H9 (cell line): ENCODE data around the gene APBA2. TPM values are rescaled to one million over a fixed set of nuclear protein-coding genes. Genes with fewer than 3 reads are reported as not detected.

Source experiments
- DNase-seq: peaks from one replicate; pipeline ENCODE4 v3.0.0-alpha.2; 2017
- H2AFZ ChIP-seq: one replicate; pipeline ENCODE4 v1.6.1; 2013; ENCODE audit warnings: mild to moderate bottlenecking, low read length, control low read depth, moderate library complexity
- H2AK5ac ChIP-seq: 2 replicates; pipeline ENCODE4 v1.6.1; 2013; ENCODE audit warnings: low read length, control low read depth, mixed read lengths; ENCODE audit not compliant: insufficient read length
- H2BK120ac ChIP-seq: one replicate; pipeline ENCODE4 v1.6.1; 2013; ENCODE audit warnings: low read depth, mild to moderate bottlenecking, low read length, control low read depth, inconsistent platforms; ENCODE audit not compliant: poor library complexity, severe bottlenecking
- H2BK12ac ChIP-seq: 2 replicates; pipeline ENCODE4 v1.6.1; 2013; ENCODE audit warnings: low read length, control low read depth, mixed read lengths, low read depth; ENCODE audit not compliant: insufficient read length
- H2BK15ac ChIP-seq: 2 replicates; pipeline ENCODE4 v1.6.1; 2013; ENCODE audit warnings: low read depth, low read length, control low read depth
- H2BK20ac ChIP-seq: one replicate; pipeline ENCODE4 v1.6.1; 2013; ENCODE audit warnings: low read depth, mild to moderate bottlenecking, low read length, control low read depth, inconsistent platforms; ENCODE audit not compliant: poor library complexity, severe bottlenecking
- H2BK5ac ChIP-seq: 2 replicates; pipeline ENCODE4 v1.6.1; 2013; ENCODE audit warnings: low read length, control low read depth, mixed read lengths; ENCODE audit not compliant: insufficient read length
- H3K14ac ChIP-seq: 2 replicates; pipeline ENCODE4 v1.6.1; 2013; ENCODE audit warnings: low read length, control low read depth; ENCODE audit not compliant: insufficient read depth
- H3K18ac ChIP-seq: 2 replicates; pipeline ENCODE4 v1.6.1; 2013; ENCODE audit warnings: low read depth, mild to moderate bottlenecking, mixed read lengths, low read length, control low read depth; ENCODE audit not compliant: insufficient read length
- H3K23ac ChIP-seq: 2 replicates; pipeline ENCODE4 v1.6.1; 2013; ENCODE audit warnings: low read length, control low read depth, mixed read lengths, low read depth; ENCODE audit not compliant: insufficient read length
- H3K23me2 ChIP-seq: 2 replicates; pipeline ENCODE4 v1.6.1; 2013; ENCODE audit warnings: low read depth, mild to moderate bottlenecking, mixed read lengths, low read length, control low read depth; ENCODE audit not compliant: insufficient read length, poor library complexity, severe bottlenecking
- H3K27ac ChIP-seq: 2 replicates; pipeline ENCODE4 v1.5.1; 2013; ENCODE audit warnings: low read length, control low read depth, mixed read lengths, low read depth; ENCODE audit not compliant: insufficient read length
- H3K27me3 ChIP-seq: 2 replicates; pipeline ENCODE4 v1.6.1; 2013; ENCODE audit warnings: low read length, control low read depth, inconsistent platforms; ENCODE audit not compliant: insufficient read depth
- H3K4ac ChIP-seq: 2 replicates; pipeline ENCODE4 v1.6.1; 2013; ENCODE audit warnings: low read depth, mild to moderate bottlenecking, control low read depth, inconsistent platforms, low read length, moderate library complexity
- H3K4me1 ChIP-seq: 2 replicates; pipeline ENCODE4 v1.6.1; 2013; ENCODE audit warnings: low read length, control low read depth, inconsistent platforms; ENCODE audit not compliant: insufficient read depth
- H3K4me2 ChIP-seq: 2 replicates; pipeline ENCODE4 v1.6.1; 2013; ENCODE audit warnings: low read length, control low read depth, mixed read lengths; ENCODE audit not compliant: insufficient read length, insufficient read depth
- H3K56ac ChIP-seq: 2 replicates; pipeline ENCODE4 v1.6.1; 2013; ENCODE audit warnings: low read depth, mild to moderate bottlenecking, mixed read lengths, low read length, control low read depth; ENCODE audit not compliant: insufficient read length
- H3K79me1 ChIP-seq: 2 replicates; pipeline ENCODE4 v1.6.1; 2013; ENCODE audit warnings: low read depth, mild to moderate bottlenecking, moderate library complexity, low read length, control low read depth, inconsistent platforms; ENCODE audit not compliant: insufficient read depth, poor library complexity, severe bottlenecking
- H3K79me2 ChIP-seq: 2 replicates; pipeline ENCODE4 v1.6.1; 2013; ENCODE audit warnings: low read length, control low read depth, inconsistent platforms; ENCODE audit not compliant: insufficient read depth
- H3K9ac ChIP-seq: 2 replicates; pipeline ENCODE4 v1.6.1; 2013; ENCODE audit warnings: low read length, control low read depth, mixed read lengths; ENCODE audit not compliant: insufficient read length; ENCODE audit errors: extremely low read depth
- H3K9me3 ChIP-seq: one replicate; pipeline ENCODE4 v1.6.1; 2013; ENCODE audit warnings: low read depth, low read length, inconsistent platforms; ENCODE audit not compliant: control insufficient read depth
- H3T11ph ChIP-seq: one replicate; pipeline ENCODE4 v1.6.1; 2013; ENCODE audit warnings: mild to moderate bottlenecking, low read length, control low read depth, inconsistent platforms
- H4K20me1 ChIP-seq: one replicate; pipeline ENCODE4 v1.6.1; 2013; ENCODE audit not compliant: control insufficient read depth, insufficient read length, insufficient read depth
- H4K5ac ChIP-seq: 2 replicates; pipeline ENCODE4 v1.6.1; 2013; ENCODE audit warnings: low read depth, mild to moderate bottlenecking, mixed read lengths, low read length, control low read depth; ENCODE audit not compliant: insufficient read length
- H4K8ac ChIP-seq: replicated peaks from 2 replicates; pipeline ENCODE4 v1.6.1; 2013; ENCODE audit warnings: low read length, control low read depth, mixed read lengths, low read depth; ENCODE audit not compliant: insufficient read length
- H4K91ac ChIP-seq: 2 replicates; pipeline ENCODE4 v1.6.1; 2013; ENCODE audit warnings: low read depth, mild to moderate bottlenecking, moderate library complexity, mixed read lengths, low read length, control low read depth; ENCODE audit not compliant: insufficient read length
- H3K27ac Mint-ChIP-seq, 3 experiments: 2 replicates in 2 of 3; 3 replicates in 1 of 3; pipeline ENCODE4 v1.8.0; 2020 to 2021; ENCODE audit warnings: mixed read lengths in 3 of 3, mild to moderate bottlenecking in 1 of 3, moderate library complexity in 1 of 3
- H3K27me3 Mint-ChIP-seq: 2 replicates; pipeline ENCODE4 v1.8.0; 2021; ENCODE audit warnings: low read depth, mild to moderate bottlenecking, moderate library complexity, mixed read lengths
- H3K36me3 Mint-ChIP-seq, 3 experiments: 2 replicates in 2 of 3; 3 replicates in 1 of 3; pipeline ENCODE4 v1.8.0; 2020 to 2021; ENCODE audit warnings: low read depth in 3 of 3, mixed read lengths in 3 of 3; ENCODE audit not compliant: insufficient read depth in 1 of 3
- H3K4me1 Mint-ChIP-seq, 2 experiments: 2 replicates each; pipeline ENCODE4 v1.8.0; 2020; ENCODE audit warnings: mixed read lengths in 2 of 2
- H3K4me3 Mint-ChIP-seq, 2 experiments: 2 replicates in 1 of 2; 3 replicates in 1 of 2; pipeline ENCODE4 v1.8.0; 2020 to 2021; ENCODE audit warnings: mild to moderate bottlenecking in 2 of 2, mixed read lengths in 2 of 2, moderate library complexity in 1 of 2
- H3K9me3 Mint-ChIP-seq, 2 experiments: 2 replicates in 1 of 2; 3 replicates in 1 of 2; pipeline ENCODE4 v1.8.0; 2020; ENCODE audit warnings: mild to moderate bottlenecking in 2 of 2, mixed read lengths in 2 of 2, moderate library complexity in 1 of 2
- WGBS: extraction: QIAGEN DNeasy Blood & Tissue Kit; methylation state at CpG from one replicate; pipeline ENCODE4 v1.1.7; 2013; ENCODE audit warnings: missing lambda C conversion rate, low lambda C conversion rate, mixed read lengths; ENCODE audit not compliant: insufficient read length; ENCODE audit errors: extremely low coverage; 5-methylcytosine and 5-hydroxymethylcytosine counted together
- total RNA-seq: library from RNA; stranded (reverse); gene quantifications from 2 replicates; pipeline ENCODE4 v1.2.1, GENCODE V29; 2021
- TF ChIP-seq, protein P1 (sequence below): fragments of 200-600 bp; sonication (generic); conservative IDR thresholded peaks from 3 replicates; pipeline ENCODE4 v1.8.0; 2021; ENCODE audit warnings: antibody characterized with exemption, mild to moderate bottlenecking

APBA2 gene
- total RNA-seq, 1 experiment from 2014 or later = 14.3 TPM

- Histone ChIP-seq H3K4me1 (no peaks in the 10 kb centered on the region), H2AFZ (no peak overlapping the region), H3K9ac (no peak overlapping the region), H2BK20ac (no peak overlapping the region), H3K9me3 (peaks cover 3% of the 10 kb centered on the region), H3K4me2 (no peak overlapping the region), H3T11ph (no peak overlapping the region), H3K79me1 (no peaks in the 10 kb centered on the region), H2BK12ac (no peak overlapping the region), H4K8ac (no peak overlapping the region), H4K5ac (no peak overlapping the region), H3K56ac (no peak overlapping the region), H2BK120ac (no peak overlapping the region), H3K23ac (no peak overlapping the region), H3K4ac (no peak overlapping the region), H3K27ac (no peak overlapping the region), H2BK5ac (no peak overlapping the region), H3K27me3 (no peaks in the 10 kb centered on the region), H4K20me1 (peaks cover 2% of the 10 kb centered on the region), H3K14ac (no peak overlapping the region), H2AK5ac (no peak overlapping the region), H3K79me2 (no peaks in the 10 kb centered on the region; the same call in 1 of the 2 replicates), H2BK15ac (no peak overlapping the region), H4K91ac (no peak overlapping the region), H3K18ac (no peak overlapping the region), H3K23me2 (no peaks in the 10 kb centered on the region)
- Mint-ChIP-seq H3K4me1 (peaks cover 3 to 9% of the 10 kb centered on the region in 2 experiments), H3K27ac (no peak overlapping the region), H3K4me3 (no peak overlapping the region), H3K36me3 (peaks cover 10 to 21% (median 20%) of the 10 kb centered on the region in 3 experiments), H3K9me3 (peaks cover 13 to 17% of the 10 kb centered on the region in 2 experiments), H3K27me3 (no peaks in the 10 kb centered on the region; the same call in 1 of the 2 replicates)
- TF ChIP-seq, protein P1, sequence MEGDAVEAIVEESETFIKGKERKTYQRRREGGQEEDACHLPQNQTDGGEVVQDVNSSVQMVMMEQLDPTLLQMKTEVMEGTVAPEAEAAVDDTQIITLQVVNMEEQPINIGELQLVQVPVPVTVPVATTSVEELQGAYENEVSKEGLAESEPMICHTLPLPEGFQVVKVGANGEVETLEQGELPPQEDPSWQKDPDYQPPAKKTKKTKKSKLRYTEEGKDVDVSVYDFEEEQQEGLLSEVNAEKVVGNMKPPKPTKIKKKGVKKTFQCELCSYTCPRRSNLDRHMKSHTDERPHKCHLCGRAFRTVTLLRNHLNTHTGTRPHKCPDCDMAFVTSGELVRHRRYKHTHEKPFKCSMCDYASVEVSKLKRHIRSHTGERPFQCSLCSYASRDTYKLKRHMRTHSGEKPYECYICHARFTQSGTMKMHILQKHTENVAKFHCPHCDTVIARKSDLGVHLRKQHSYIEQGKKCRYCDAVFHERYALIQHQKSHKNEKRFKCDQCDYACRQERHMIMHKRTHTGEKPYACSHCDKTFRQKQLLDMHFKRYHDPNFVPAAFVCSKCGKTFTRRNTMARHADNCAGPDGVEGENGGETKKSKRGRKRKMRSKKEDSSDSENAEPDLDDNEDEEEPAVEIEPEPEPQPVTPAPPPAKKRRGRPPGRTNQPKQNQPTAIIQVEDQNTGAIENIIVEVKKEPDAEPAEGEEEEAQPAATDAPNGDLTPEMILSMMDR = no peak
- no CpG with 5 or more reads among the region's 13 CpGs for WGBS
- DNase-seq = no peak
Observed at GRCh38 chr15:28897861-28898585, 12.2 kb downstream of the APBA2 start.
